T-helper 9 cell (primary cell): ENCODE results near the gene C1QTNF1.

ENCODE experiments used
- DNase-seq: peaks from one replicate; pipeline ENCODE4 v3.0.0-alpha.2; 2020

Gene C1QTNF1

GRCh38 chr17:79095345-79096055 lies 71.5 kb downstream of the C1QTNF1 start:
- DNase-seq = no peak

GRCh38 chr17:79096477-79096876 lies 72.5 kb downstream of the C1QTNF1 start:
- no peak for DNase-seq

- no peak for DNase-seq
Measured at GRCh38 chr17:79097226-79098055, 73.5 kb downstream of the C1QTNF1 start.

- no peak for DNase-seq
Measured at GRCh38 chr17:79098282-79098867, 74.4 kb downstream of the C1QTNF1 start.
